ENCODE measurements around the gene HAO2. TPM values are rescaled to one million over a fixed set of nuclear protein-coding genes. Genes with fewer than 3 reads are reported as not detected.

The HAO2 gene
- total RNA-seq, 1 experiment from 2014 or later, result 0.13 TPM

DNA sequence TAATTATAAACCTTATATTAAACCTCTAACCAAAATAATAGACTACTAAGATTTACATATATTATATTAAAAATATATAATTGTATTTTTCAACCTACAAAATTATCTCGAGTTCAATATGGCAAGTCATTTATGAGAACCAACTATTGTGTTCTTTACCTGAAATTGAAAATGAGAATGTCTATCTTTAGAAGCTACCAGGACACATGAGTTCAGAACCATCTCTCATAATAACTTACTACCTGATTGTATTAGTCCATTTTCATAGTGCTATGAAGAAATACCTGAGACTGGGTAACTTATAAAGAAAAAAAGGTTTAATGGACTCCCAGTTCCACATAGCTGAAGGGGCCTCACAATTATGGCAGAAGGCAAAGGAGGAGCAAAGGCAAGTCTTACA lies 6.8 kb downstream of the HAO2 start:
- Histone ChIP-seq H3K56ac (ENCODE audit: insufficient read length, low read depth, low read length) (no peak overlapping the region), H4K91ac (ENCODE audit: insufficient read length, low read depth, low read length) (no peak overlapping the region), H3K14ac (ENCODE audit: insufficient read depth, low read length) (no peak overlapping the region), H4K5ac (ENCODE audit: insufficient read length, low read depth, low read length) (no peak overlapping the region), H3K9ac (ENCODE audit: extremely low read depth, insufficient read length, low read length) (no peak overlapping the region), H3K23ac (ENCODE audit: insufficient read length, low read depth, low read length) (no peak overlapping the region), H2AK5ac (ENCODE audit: insufficient read length, low read length) (no peak overlapping the region), H3K27ac (ENCODE audit: insufficient read length, low read depth, low read length) (no peak overlapping the region), H4K20me1 (ENCODE audit: control insufficient read depth, insufficient read depth, insufficient read length) (no peaks in the 10 kb centered on the region), H3K18ac (ENCODE audit: insufficient read length, low read depth, low read length) (no peak overlapping the region), H2BK12ac (ENCODE audit: insufficient read length, low read depth, low read length) (no peak overlapping the region), H3K79me1 (ENCODE audit: insufficient read depth, low read depth, low read length, poor library complexity, severe bottlenecking) (no peaks in the 10 kb centered on the region), H3K4ac (ENCODE audit: low read depth, low read length) (no peak overlapping the region), H3K27me3 (ENCODE audit: insufficient read depth, low read length) (no peaks in the 10 kb centered on the region), H3K4me1 (ENCODE audit: insufficient read depth, low read length) (no peaks in the 10 kb centered on the region; the same call in 1 of the 2 replicates), H2BK5ac (ENCODE audit: insufficient read length, low read length) (no peak overlapping the region), H3T11ph (ENCODE audit: low read length) (no peak overlapping the region), H4K8ac (replicated peaks; ENCODE audit: insufficient read length, low read depth, low read length) (no peak overlapping the region), H3K79me2 (ENCODE audit: insufficient read depth, low read length) (no peaks in the 10 kb centered on the region), H2AFZ (ENCODE audit: low read length) (no peak overlapping the region), H2BK20ac (ENCODE audit: low read depth, low read length, poor library complexity, severe bottlenecking) (no peak overlapping the region), H3K9me3 (ENCODE audit: control insufficient read depth, low read depth, low read length) (no peaks in the 10 kb centered on the region), H3K4me2 (ENCODE audit: insufficient read depth, insufficient read length, low read length) (no peak overlapping the region), H2BK15ac (ENCODE audit: low read depth, low read length) (no peak overlapping the region), H2BK120ac (ENCODE audit: low read depth, low read length, poor library complexity, severe bottlenecking) (no peak overlapping the region), H3K23me2 (ENCODE audit: insufficient read length, low read depth, low read length, poor library complexity, severe bottlenecking) (no peaks in the 10 kb centered on the region)
- TF ChIP-seq, protein P1, sequence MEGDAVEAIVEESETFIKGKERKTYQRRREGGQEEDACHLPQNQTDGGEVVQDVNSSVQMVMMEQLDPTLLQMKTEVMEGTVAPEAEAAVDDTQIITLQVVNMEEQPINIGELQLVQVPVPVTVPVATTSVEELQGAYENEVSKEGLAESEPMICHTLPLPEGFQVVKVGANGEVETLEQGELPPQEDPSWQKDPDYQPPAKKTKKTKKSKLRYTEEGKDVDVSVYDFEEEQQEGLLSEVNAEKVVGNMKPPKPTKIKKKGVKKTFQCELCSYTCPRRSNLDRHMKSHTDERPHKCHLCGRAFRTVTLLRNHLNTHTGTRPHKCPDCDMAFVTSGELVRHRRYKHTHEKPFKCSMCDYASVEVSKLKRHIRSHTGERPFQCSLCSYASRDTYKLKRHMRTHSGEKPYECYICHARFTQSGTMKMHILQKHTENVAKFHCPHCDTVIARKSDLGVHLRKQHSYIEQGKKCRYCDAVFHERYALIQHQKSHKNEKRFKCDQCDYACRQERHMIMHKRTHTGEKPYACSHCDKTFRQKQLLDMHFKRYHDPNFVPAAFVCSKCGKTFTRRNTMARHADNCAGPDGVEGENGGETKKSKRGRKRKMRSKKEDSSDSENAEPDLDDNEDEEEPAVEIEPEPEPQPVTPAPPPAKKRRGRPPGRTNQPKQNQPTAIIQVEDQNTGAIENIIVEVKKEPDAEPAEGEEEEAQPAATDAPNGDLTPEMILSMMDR (conservative IDR thresholded peaks at IDR 0.05), result no peak
- Mint-ChIP-seq H3K9me3 (peaks cover 0 to 7% of the 10 kb centered on the region in 2 experiments), H3K4me3 (no peak overlapping the region), H3K36me3 (ENCODE audit: insufficient read depth in 1 of 3, low read depth in 3 of 3) (no peaks in the 10 kb centered on the region), H3K27ac (no peak overlapping the region), H3K4me1 (peaks cover 9 to 15% of the 10 kb centered on the region in 2 experiments), H3K27me3 (ENCODE audit: low read depth) (no peaks in the 10 kb centered on the region; the same call in 1 of the 2 replicates)
- DNase-seq, result no peak
- no CpG with 5 or more reads among the region's 1 CpG for WGBS (ENCODE audit: extremely low coverage, insufficient read length, low lambda C conversion rate)
